ENCODE data around the gene SBF2. TPM values are rescaled to one million over a fixed set of nuclear protein-coding genes. Genes with fewer than 3 reads are reported as not detected.

SBF2 gene
- polyA plus RNA-seq, 1 donor from 2014 or later: 53.4 TPM

- Histone ChIP-seq H3K36me3 (ENCODE audit: insufficient read depth, low read length) (no peaks in the 10 kb centered on the region), H3K27ac (ENCODE audit: low read length) (no peak overlapping the region), H4K20me1 (ENCODE audit: insufficient read depth) (no peaks in the 10 kb centered on the region), H3F3A (ENCODE audit: insufficient read depth, low read length, poor library complexity, severe bottlenecking) (no peaks in the 10 kb centered on the region), H3K9me2 (ENCODE audit: insufficient read depth, low read length) (no peaks in the 10 kb centered on the region), H3K79me2 (replicated peaks; ENCODE audit: insufficient read depth, low read length) (no peaks in the 10 kb centered on the region), H2AFZ (ENCODE audit: low read depth, low read length) (no peak overlapping the region), H3K9me3 (ENCODE audit: low read length) (no peaks in the 10 kb centered on the region), H3K27me3 (ENCODE audit: insufficient read depth, low read depth, low read length) (peaks cover 4% of the 10 kb centered on the region), H3K4me3 (ENCODE audit: low read length) (no peak overlapping the region), H3K9ac (ENCODE audit: low read length) (no peak overlapping the region), H3K4me2 (ENCODE audit: low read length) (no peak overlapping the region)
- TF ChIP-seq REST (IDR thresholded peaks at IDR 0.05; ENCODE audit: borderline replicate concordance): no peak
- TF ChIP-seq POLR2AphosphoS5 (IDR thresholded peaks at IDR 0.05): no peak
- TF ChIP-seq EZH2 (IDR thresholded peaks at IDR 0.05; ENCODE audit: borderline replicate concordance, insufficient read depth, low read length, poor library complexity, severe bottlenecking): no peak
- no peak for TF ChIP-seq SMC3 (conservative IDR thresholded peaks at IDR 0.05; ENCODE audit: poor library complexity)
- TF ChIP-seq TAF1 (IDR thresholded peaks at IDR 0.05; ENCODE audit: low read depth): no peak
- TF ChIP-seq EP300 (conservative IDR thresholded peaks at IDR 0.05; ENCODE audit: poor library complexity, severe bottlenecking): no peak
- TF ChIP-seq MXI1 (conservative IDR thresholded peaks at IDR 0.05; ENCODE audit: poor library complexity, severe bottlenecking): no peak
- no peak for TF ChIP-seq CTCF (IDR thresholded peaks at IDR 0.05; ENCODE audit: poor library complexity, severe bottlenecking)
- no peak for TF ChIP-seq RAD21 (conservative IDR thresholded peaks at IDR 0.05)
Measured at GRCh38 chr11:10314199-10315072, 20.4 kb upstream of the SBF2 start.

GRCh38 chr11:10311802-10312201 is 17.8 kb upstream of the SBF2 start:
- TF ChIP-seq EP300 (conservative IDR thresholded peaks at IDR 0.05; ENCODE audit: poor library complexity, severe bottlenecking): no peak
- Histone ChIP-seq H3K9ac (ENCODE audit: low read length) (no peak overlapping the region), H3K9me2 (ENCODE audit: insufficient read depth, low read length) (no peaks in the 10 kb centered on the region), H3K79me2 (replicated peaks; ENCODE audit: insufficient read depth, low read length) (no peaks in the 10 kb centered on the region), H4K20me1 (ENCODE audit: insufficient read depth) (no peaks in the 10 kb centered on the region), H3K9me3 (ENCODE audit: low read length) (no peaks in the 10 kb centered on the region), H3K4me3 (ENCODE audit: low read length) (no peak overlapping the region), H3K4me2 (ENCODE audit: low read length) (no peak overlapping the region), H3K27me3 (ENCODE audit: insufficient read depth, low read depth, low read length) (peaks cover 30% of the 10 kb centered on the region), H2AFZ (ENCODE audit: low read depth, low read length) (no peak overlapping the region), H3K27ac (ENCODE audit: low read length) (no peak overlapping the region), H3K36me3 (ENCODE audit: insufficient read depth, low read length) (no peaks in the 10 kb centered on the region), H3F3A (ENCODE audit: insufficient read depth, low read length, poor library complexity, severe bottlenecking) (no peaks in the 10 kb centered on the region)
